Neutrophil (primary cell): ENCODE results near the gene BEND7.

Source experiments
- H3K27ac ChIP-seq: fragments of 200-600 bp; sonication (generic); 2 replicates; pipeline ENCODE4 v1.5.1; 2016; ENCODE audit warnings: mild to moderate bottlenecking, moderate library complexity
- H3K27me3 ChIP-seq: fragments of 200-600 bp; sonication (generic); 2 replicates; pipeline ENCODE4 v1.6.0; 2016; ENCODE audit warnings: mild to moderate bottlenecking
- H3K36me3 ChIP-seq: fragments of 200-600 bp; sonication (generic); 2 replicates; pipeline ENCODE4 v1.5.1; 2017
- H3K4me1 ChIP-seq, 2 experiments: fragments of 200-600 bp in 1 of 2; sonication (generic) in 1 of 2; 1 replicate in 1 of 2; 2 replicates in 1 of 2; pipeline versions ENCODE4 v1.5.1 to v1.6.1; 2013 to 2016; ENCODE audit warnings: low read depth in 1 of 2, low read length in 1 of 2, mild to moderate bottlenecking in 1 of 2, moderate library complexity in 1 of 2; ENCODE audit not compliant: control insufficient read depth in 1 of 2, insufficient read depth in 1 of 2
- H3K4me3 ChIP-seq, 2 experiments: fragments of 200-600 bp in 1 of 2; sonication (generic) in 1 of 2; 1 replicate in 1 of 2; 2 replicates in 1 of 2; pipeline ENCODE4 v1.5.1; 2013 to 2016; ENCODE audit warnings: low read depth in 1 of 2, low read length in 1 of 2, mild to moderate bottlenecking in 1 of 2, moderate library complexity in 1 of 2
- H3K9me3 ChIP-seq: fragments of 200-600 bp; sonication (generic); 2 replicates; pipeline ENCODE4 v1.5.1; 2016
- CTCF ChIP-seq: fragments of 200-600 bp; sonication (generic); IDR thresholded peaks from 2 replicates; pipeline ENCODE4 v1.5.1; 2016; ENCODE audit warnings: antibody characterized with exemption

BEND7 gene

DNA sequence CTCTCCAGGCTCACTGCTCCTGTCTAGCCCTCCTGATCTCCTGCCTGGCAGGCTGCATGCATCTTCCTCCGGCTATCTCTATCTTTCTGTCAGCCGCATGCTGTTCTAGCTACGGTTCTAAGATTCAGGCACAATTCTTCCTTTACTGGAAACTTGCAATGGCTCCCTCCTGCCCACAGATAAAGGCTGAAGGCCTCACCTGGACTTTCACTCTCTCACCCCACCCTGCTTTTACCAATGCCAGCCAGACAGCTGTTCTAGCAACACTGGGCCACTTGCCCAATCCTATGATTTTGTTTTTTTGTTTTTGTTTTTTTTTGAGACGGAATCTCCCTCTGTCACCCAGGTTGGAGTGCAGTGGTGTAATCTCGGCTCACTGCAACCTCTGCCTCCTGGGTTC lies 38.3 kb downstream of the BEND7 start:
- Histone ChIP-seq H3K9me3 (no peaks in the 10 kb centered on the region), H3K4me3 (no peak overlapping the region), H3K27ac (no peak overlapping the region), H3K36me3 (peaks cover 3% of the 10 kb centered on the region), H3K4me1 (no peaks in the 10 kb centered on the region), H3K27me3 (no peaks in the 10 kb centered on the region)
- TF ChIP-seq CTCF, result no peak

DNA sequence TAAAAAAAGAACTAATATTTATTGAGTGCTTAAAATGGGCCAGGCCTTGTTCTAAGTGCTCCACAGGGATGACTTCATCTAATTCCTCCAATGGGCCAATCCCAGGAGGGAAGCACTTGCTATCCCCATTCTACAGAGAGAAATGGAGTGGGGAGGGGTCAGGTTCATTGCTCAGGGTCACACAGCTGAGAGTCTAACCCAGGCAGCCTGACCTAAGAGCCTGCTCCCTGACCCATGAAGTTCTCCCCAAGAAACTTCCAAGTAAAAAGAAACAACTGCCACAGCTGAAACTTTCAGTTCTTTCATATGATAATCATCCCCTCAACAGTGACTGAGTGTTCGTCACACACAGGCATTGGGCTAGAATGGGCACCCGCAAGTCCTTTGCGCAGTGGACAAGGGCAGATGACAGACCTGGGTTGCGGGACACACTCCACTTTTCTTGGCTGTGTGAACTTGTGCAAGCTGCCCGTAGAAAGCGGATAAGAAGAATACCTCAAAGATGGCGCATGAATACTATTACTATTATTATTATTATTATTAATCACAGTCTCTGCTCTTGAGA lies 39.7 kb downstream of the BEND7 start:
- no peaks in the 10 kb centered on the region for H3K4me1 ChIP-seq
- H3K36me3 ChIP-seq, result peaks cover 3% of the 10 kb centered on the region
- no peak for TF ChIP-seq CTCF

GRCh38 chr10:13485623-13486022 lies 43.2 kb downstream of the BEND7 start:
- no peak for TF ChIP-seq CTCF
- H3K9me3 ChIP-seq, result no peaks in the 10 kb centered on the region
- no peaks in the 10 kb centered on the region for H3K4me1 ChIP-seq
- H3K27me3 ChIP-seq, result peaks cover 12% of the 10 kb centered on the region
- no peak overlapping the region for H3K4me3 ChIP-seq
- no peak overlapping the region for H3K27ac ChIP-seq
- peaks cover 3% of the 10 kb centered on the region for H3K36me3 ChIP-seq

More for the DNA sequence above, 39.7 kb downstream of the BEND7 start:
- Histone ChIP-seq H3K4me3 (no peak overlapping the region), H3K27me3 (peaks cover under 1% of the 10 kb centered on the region), H3K9me3 (no peaks in the 10 kb centered on the region), H3K27ac (no peak overlapping the region)

DNA sequence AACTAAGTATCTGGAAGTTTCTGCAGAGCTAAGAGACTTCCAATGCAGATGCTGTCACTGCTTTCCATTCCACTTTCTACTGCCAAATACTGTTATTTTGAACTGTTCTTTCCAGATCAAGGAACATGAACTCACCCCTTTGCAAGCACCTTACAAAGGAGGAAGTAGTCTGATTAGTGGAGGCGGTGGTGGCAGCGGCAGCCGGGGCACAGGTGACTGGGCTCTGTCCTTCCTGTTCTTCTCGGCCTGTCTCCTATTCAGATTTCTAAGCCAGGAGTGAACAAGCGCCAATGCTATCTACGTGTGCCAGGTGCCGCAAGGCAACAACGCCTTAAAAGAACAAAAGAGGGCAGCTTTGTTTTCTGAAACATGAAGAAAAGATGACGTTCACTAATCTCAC lies 44.9 kb downstream of the BEND7 start:
- Histone ChIP-seq H3K27ac (no peak overlapping the region), H3K9me3 (no peaks in the 10 kb centered on the region), H3K4me1 (no peaks in the 10 kb centered on the region), H3K36me3 (peaks cover 3% of the 10 kb centered on the region), H3K4me3 (no peak overlapping the region), H3K27me3 (peaks cover 12% of the 10 kb centered on the region)
- no peak for TF ChIP-seq CTCF

GRCh38 chr10:13483073-13483472 lies 45.7 kb downstream of the BEND7 start:
- no peak for TF ChIP-seq CTCF
- Histone ChIP-seq H3K9me3 (no peaks in the 10 kb centered on the region), H3K4me3 (no peak overlapping the region), H3K27me3 (peaks cover 12% of the 10 kb centered on the region), H3K27ac (no peak overlapping the region), H3K36me3 (peaks cover 3% of the 10 kb centered on the region), H3K4me1 (no peaks in the 10 kb centered on the region)

GRCh38 chr10:13481690-13482089 lies 47.1 kb downstream of the BEND7 start:
- Histone ChIP-seq H3K27me3 (peaks cover 12% of the 10 kb centered on the region), H3K4me3 (no peak overlapping the region), H3K36me3 (peaks cover 3% of the 10 kb centered on the region), H3K27ac (no peak overlapping the region), H3K9me3 (no peaks in the 10 kb centered on the region), H3K4me1 (no peaks in the 10 kb centered on the region)
- TF ChIP-seq CTCF, result no peak
